ENCODE measurements around the gene PRR32.

The PRR32 gene

GRCh38 chrX:126820700-126821420, 1.3 kb downstream of the PRR32 start:
- H3K36me3 ChIP-seq: no peaks in the 10 kb centered on the region
- no peaks in the 10 kb centered on the region for H3K27me3 ChIP-seq
- no peak for TF ChIP-seq CTCF (IDR thresholded peaks at IDR 0.05)
- H3K4me1 ChIP-seq (ENCODE audit: control insufficient read depth in 1 of 2, insufficient read depth in 1 of 2, low read depth in 1 of 2, low read length in 1 of 2): no peaks in the 10 kb centered on the region
- no peak overlapping the region for H3K27ac ChIP-seq
- H3K4me3 ChIP-seq (ENCODE audit: low read depth in 1 of 2, low read length in 1 of 2): no peak overlapping the region
- H3K9me3 ChIP-seq: no peaks in the 10 kb centered on the region

- Histone ChIP-seq H3K27ac (no peak overlapping the region), H3K9me3 (no peaks in the 10 kb centered on the region), H3K4me3 (ENCODE audit: low read depth in 1 of 2, low read length in 1 of 2) (no peak overlapping the region), H3K4me1 (ENCODE audit: control insufficient read depth in 1 of 2, insufficient read depth in 1 of 2, low read depth in 1 of 2, low read length in 1 of 2) (no peaks in the 10 kb centered on the region), H3K27me3 (no peaks in the 10 kb centered on the region), H3K36me3 (no peaks in the 10 kb centered on the region)
- no peak for TF ChIP-seq CTCF (IDR thresholded peaks at IDR 0.05)
These were observed 4.9 kb downstream of the PRR32 start for GRCh38 chrX:126824338-126825007.

GRCh38 chrX:126825566-126826193, 6.2 kb downstream of the PRR32 start:
- H3K9me3 ChIP-seq: no peaks in the 10 kb centered on the region
- no peak overlapping the region for H3K27ac ChIP-seq
- TF ChIP-seq CTCF (IDR thresholded peaks at IDR 0.05): no peak
- H3K4me3 ChIP-seq (ENCODE audit: low read depth in 1 of 2, low read length in 1 of 2): no peak overlapping the region
- H3K36me3 ChIP-seq: no peaks in the 10 kb centered on the region
- H3K4me1 ChIP-seq (ENCODE audit: control insufficient read depth in 1 of 2, insufficient read depth in 1 of 2, low read depth in 1 of 2, low read length in 1 of 2): no peaks in the 10 kb centered on the region
- H3K27me3 ChIP-seq: no peaks in the 10 kb centered on the region

GRCh38 chrX:126836186-126836585, 16.7 kb downstream of the PRR32 start:
- H3K9me3 ChIP-seq: no peaks in the 10 kb centered on the region
- no peaks in the 10 kb centered on the region for H3K27me3 ChIP-seq
- no peak for TF ChIP-seq CTCF (IDR thresholded peaks at IDR 0.05)
- H3K4me1 ChIP-seq (ENCODE audit: control insufficient read depth in 1 of 2, insufficient read depth in 1 of 2, low read depth in 1 of 2, low read length in 1 of 2): no peaks in the 10 kb centered on the region
- no peaks in the 10 kb centered on the region for H3K36me3 ChIP-seq
- no peak overlapping the region for H3K4me3 ChIP-seq (ENCODE audit: low read depth in 1 of 2, low read length in 1 of 2)
- H3K27ac ChIP-seq: no peak overlapping the region

- no peaks in the 10 kb centered on the region for H3K4me1 ChIP-seq (ENCODE audit: control insufficient read depth in 1 of 2, insufficient read depth in 1 of 2, low read depth in 1 of 2, low read length in 1 of 2)
- H3K4me3 ChIP-seq (ENCODE audit: low read depth in 1 of 2, low read length in 1 of 2): no peak overlapping the region
- H3K9me3 ChIP-seq: no peaks in the 10 kb centered on the region
- H3K27ac ChIP-seq: no peak overlapping the region
- TF ChIP-seq CTCF (IDR thresholded peaks at IDR 0.05): no peak
- H3K27me3 ChIP-seq: no peaks in the 10 kb centered on the region
- no peaks in the 10 kb centered on the region for H3K36me3 ChIP-seq
These were observed 27.6 kb downstream of the PRR32 start for GRCh38 chrX:126847143-126847542.
